Muscle layer of colon (tissue), 2 donors: ENCODE results near the gene EPHB2.

Experiments used
- H3K27ac ChIP-seq: one replicate; pipeline ENCODE4 v1.7.0; 2013; ENCODE audit warnings: low read depth, mild to moderate bottlenecking, low read length, moderate library complexity
- H3K27me3 ChIP-seq, 2 donors: one replicate each; pipeline ENCODE4 v1.7.0; 2013; ENCODE audit warnings: low read length in 2 of 2, mild to moderate bottlenecking in 2 of 2; ENCODE audit not compliant: insufficient read depth in 2 of 2, control insufficient read depth in 1 of 2
- H3K36me3 ChIP-seq: one replicate; pipeline ENCODE4 v1.7.0; 2013; ENCODE audit warnings: mild to moderate bottlenecking, low read length; ENCODE audit not compliant: insufficient read depth
- H3K4me1 ChIP-seq: one replicate; pipeline ENCODE4 v1.7.0; 2013; ENCODE audit warnings: mild to moderate bottlenecking, low read length; ENCODE audit not compliant: insufficient read depth
- H3K4me3 ChIP-seq, 2 donors: one replicate each; pipeline ENCODE4 v1.7.0; 2013; ENCODE audit warnings: low read length in 2 of 2, low read depth in 1 of 2, mild to moderate bottlenecking in 1 of 2, moderate library complexity in 1 of 2
- H3K9ac ChIP-seq: one replicate; pipeline ENCODE4 v1.7.0; 2013; ENCODE audit warnings: low read length
- H3K9me3 ChIP-seq: one replicate; pipeline ENCODE4 v1.7.0; 2013; ENCODE audit warnings: mild to moderate bottlenecking, low read length
- donor health status: abdominal sarcoma.
- donor health status: Adenocarcinoma of cecum.

EPHB2 gene

GRCh38 chr1:22848405-22848804 lies 137.8 kb downstream of the EPHB2 start:
- Histone ChIP-seq H3K9me3 (no peaks in the 10 kb centered on the region), H3K27me3 (no peaks in the 10 kb centered on the region), H3K36me3 (no peaks in the 10 kb centered on the region), H3K9ac (no peak overlapping the region), H3K4me3 (no peak overlapping the region), H3K4me1 (no peaks in the 10 kb centered on the region), H3K27ac (no peak overlapping the region)

- Histone ChIP-seq H3K27ac (no peak overlapping the region), H3K9ac (no peak overlapping the region), H3K4me1 (no peaks in the 10 kb centered on the region), H3K9me3 (no peaks in the 10 kb centered on the region), H3K27me3 (no peaks in the 10 kb centered on the region), H3K4me3 (no peak overlapping the region), H3K36me3 (no peaks in the 10 kb centered on the region)
Measured at GRCh38 chr1:22849770-22850169, 139.1 kb downstream of the EPHB2 start.

GRCh38 chr1:22850281-22850680 lies 139.6 kb downstream of the EPHB2 start:
- H3K4me1 ChIP-seq = no peaks in the 10 kb centered on the region
- H3K9me3 ChIP-seq = no peaks in the 10 kb centered on the region
- H3K9ac ChIP-seq = no peak overlapping the region
- H3K27ac ChIP-seq = no peak overlapping the region
- H3K27me3 ChIP-seq = no peaks in the 10 kb centered on the region
- no peaks in the 10 kb centered on the region for H3K36me3 ChIP-seq
- H3K4me3 ChIP-seq = no peak overlapping the region

GRCh38 chr1:22850681-22851080 lies 140.0 kb downstream of the EPHB2 start:
- Histone ChIP-seq H3K27me3 (no peaks in the 10 kb centered on the region), H3K36me3 (no peaks in the 10 kb centered on the region), H3K27ac (no peak overlapping the region), H3K9me3 (no peaks in the 10 kb centered on the region), H3K4me1 (no peaks in the 10 kb centered on the region), H3K4me3 (no peak overlapping the region), H3K9ac (no peak overlapping the region)

GRCh38 chr1:22851517-22851916 lies 140.9 kb downstream of the EPHB2 start:
- Histone ChIP-seq H3K9ac (no peak overlapping the region), H3K36me3 (no peaks in the 10 kb centered on the region), H3K9me3 (no peaks in the 10 kb centered on the region), H3K4me1 (no peaks in the 10 kb centered on the region), H3K4me3 (no peak overlapping the region), H3K27ac (no peak overlapping the region), H3K27me3 (no peaks in the 10 kb centered on the region)

- no peaks in the 10 kb centered on the region for H3K9me3 ChIP-seq
- H3K4me1 ChIP-seq = no peaks in the 10 kb centered on the region
- no peak overlapping the region for H3K27ac ChIP-seq
- no peaks in the 10 kb centered on the region for H3K36me3 ChIP-seq
- H3K9ac ChIP-seq = no peak overlapping the region
- H3K27me3 ChIP-seq = no peaks in the 10 kb centered on the region
- no peak overlapping the region for H3K4me3 ChIP-seq
Measured at GRCh38 chr1:22852144-22852655, 141.6 kb downstream of the EPHB2 start.

- Histone ChIP-seq H3K27ac (no peak overlapping the region), H3K4me3 (no peak overlapping the region), H3K36me3 (no peaks in the 10 kb centered on the region), H3K4me1 (no peaks in the 10 kb centered on the region), H3K9me3 (no peaks in the 10 kb centered on the region), H3K9ac (no peak overlapping the region), H3K27me3 (no peaks in the 10 kb centered on the region)
Measured at GRCh38 chr1:22853651-22854185, 143.1 kb downstream of the EPHB2 start.

- Histone ChIP-seq H3K27ac (no peak overlapping the region), H3K4me3 (no peak overlapping the region), H3K9ac (no peak overlapping the region), H3K4me1 (no peaks in the 10 kb centered on the region), H3K27me3 (no peaks in the 10 kb centered on the region), H3K36me3 (no peaks in the 10 kb centered on the region), H3K9me3 (no peaks in the 10 kb centered on the region)
Measured at GRCh38 chr1:22854688-22855565, 144.3 kb downstream of the EPHB2 start.

- no peak overlapping the region for H3K9ac ChIP-seq
- H3K9me3 ChIP-seq = no peaks in the 10 kb centered on the region
- no peak overlapping the region for H3K27ac ChIP-seq
Measured at GRCh38 chr1:22855668-22856606, 145.3 kb downstream of the EPHB2 start.

GRCh38 chr1:22857661-22858060 lies 147.0 kb downstream of the EPHB2 start:
- no peak overlapping the region for H3K4me3 ChIP-seq
- no peaks in the 10 kb centered on the region for H3K36me3 ChIP-seq
- H3K9me3 ChIP-seq = no peaks in the 10 kb centered on the region
- H3K4me1 ChIP-seq = no peaks in the 10 kb centered on the region
- H3K27ac ChIP-seq = no peak overlapping the region
- H3K27me3 ChIP-seq = no peaks in the 10 kb centered on the region
- no peak overlapping the region for H3K9ac ChIP-seq

More at GRCh38 chr1:22855668-22856606, 145.3 kb downstream of the EPHB2 start:
- Histone ChIP-seq H3K36me3 (no peaks in the 10 kb centered on the region), H3K27me3 (no peaks in the 10 kb centered on the region), H3K4me1 (no peaks in the 10 kb centered on the region), H3K4me3 (no peak overlapping the region)

GRCh38 chr1:22860414-22860800 lies 149.8 kb downstream of the EPHB2 start:
- Histone ChIP-seq H3K27ac (no peak overlapping the region), H3K4me1 (no peaks in the 10 kb centered on the region), H3K27me3 (no peaks in the 10 kb centered on the region), H3K36me3 (no peaks in the 10 kb centered on the region), H3K9me3 (no peaks in the 10 kb centered on the region), H3K9ac (no peak overlapping the region), H3K4me3 (no peak overlapping the region)
